Choroid plexus epithelial cell (primary cell): Measurements from ENCODE around the gene CERCAM.
A peak's percentile ranks its signal among the peaks of the same experiment; 100 is the strongest.

Experiments
- DNase-seq: peaks from one replicate; pipeline ENCODE4 v3.0.0-alpha.2; 2010; ENCODE audit warnings: low read depth
- H3K4me3 ChIP-seq: 2 replicates; pipeline ENCODE4 v1.5.1; 2011; ENCODE audit warnings: low read depth, mild to moderate bottlenecking, control low read depth, low read length, moderate library complexity
- CTCF ChIP-seq: conservative IDR thresholded peaks from 2 replicates; pipeline ENCODE4 v1.5.1; 2011; ENCODE audit warnings: low read depth, mild to moderate bottlenecking, control low read depth, inconsistent platforms, low read length, moderate library complexity

Gene CERCAM, protein sequence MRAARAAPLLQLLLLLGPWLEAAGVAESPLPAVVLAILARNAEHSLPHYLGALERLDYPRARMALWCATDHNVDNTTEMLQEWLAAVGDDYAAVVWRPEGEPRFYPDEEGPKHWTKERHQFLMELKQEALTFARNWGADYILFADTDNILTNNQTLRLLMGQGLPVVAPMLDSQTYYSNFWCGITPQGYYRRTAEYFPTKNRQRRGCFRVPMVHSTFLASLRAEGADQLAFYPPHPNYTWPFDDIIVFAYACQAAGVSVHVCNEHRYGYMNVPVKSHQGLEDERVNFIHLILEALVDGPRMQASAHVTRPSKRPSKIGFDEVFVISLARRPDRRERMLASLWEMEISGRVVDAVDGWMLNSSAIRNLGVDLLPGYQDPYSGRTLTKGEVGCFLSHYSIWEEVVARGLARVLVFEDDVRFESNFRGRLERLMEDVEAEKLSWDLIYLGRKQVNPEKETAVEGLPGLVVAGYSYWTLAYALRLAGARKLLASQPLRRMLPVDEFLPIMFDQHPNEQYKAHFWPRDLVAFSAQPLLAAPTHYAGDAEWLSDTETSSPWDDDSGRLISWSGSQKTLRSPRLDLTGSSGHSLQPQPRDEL

GRCh38 chr9:128420651-128421481 lies at the start of gene CERCAM:
Gene CERCAM (plus strand): TSS chr9:128420857. CDS start chr9:128420878, 21 bp downstream.
- peak within 1 kb of the TSS; percentile 74 for H3K4me3 ChIP-seq
- TF ChIP-seq CTCF, result no peak
- DNase-seq, result peak; percentile 31

DNA sequence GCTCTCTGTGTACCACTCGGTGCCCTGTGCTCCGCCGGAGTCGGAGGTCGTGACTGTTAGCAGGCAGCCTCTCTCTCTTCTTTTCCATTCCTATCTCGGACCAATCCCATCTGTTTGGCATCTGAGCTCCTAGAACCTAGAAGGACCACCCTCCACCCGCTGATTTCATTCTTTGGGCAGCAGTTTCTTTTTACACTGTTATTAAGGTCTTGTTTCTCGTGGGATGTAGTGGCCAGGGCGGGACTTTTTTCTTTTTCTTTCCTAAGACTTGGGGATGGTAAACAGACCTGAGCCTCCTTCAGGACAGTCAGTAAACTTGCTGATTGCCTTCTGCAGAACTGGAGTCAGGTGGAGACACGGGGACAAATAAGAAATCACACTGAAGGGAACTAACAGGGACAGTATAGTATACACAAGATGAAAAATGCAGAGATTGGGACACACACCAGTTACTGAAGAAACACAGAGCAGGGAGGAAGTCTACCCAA lies 49.0 kb upstream of the CERCAM start:
- H3K4me3 ChIP-seq, result peak overlapping the region; percentile 99
- no peak for TF ChIP-seq CTCF
- DNase-seq, result peak; percentile 30

DNA sequence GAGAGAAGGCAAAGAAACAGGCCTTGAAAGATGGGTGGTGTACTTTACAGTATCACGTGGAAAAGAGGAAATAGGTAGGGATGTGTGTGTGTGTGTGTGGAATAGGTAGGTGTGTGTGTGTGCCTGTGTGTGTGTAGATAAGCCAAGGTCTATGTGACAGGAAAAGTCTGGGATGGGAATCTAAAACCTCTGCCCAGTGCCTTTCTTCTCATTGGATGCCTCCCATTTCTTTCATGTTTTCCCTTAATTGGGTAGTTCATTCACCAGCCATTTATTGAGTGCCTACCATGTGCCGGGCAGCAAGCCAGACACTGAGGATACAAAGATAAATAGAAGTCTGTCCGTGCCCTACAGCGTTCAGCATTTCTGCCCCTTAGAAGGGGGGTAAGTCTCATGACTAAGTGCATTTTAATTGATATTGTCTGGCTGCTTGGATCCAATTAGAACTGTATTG lies 48.4 kb upstream of the CERCAM start:
- H3K4me3 ChIP-seq, result peak overlapping the region; percentile 99
- no peak for DNase-seq
- TF ChIP-seq CTCF, result no peak

DNA sequence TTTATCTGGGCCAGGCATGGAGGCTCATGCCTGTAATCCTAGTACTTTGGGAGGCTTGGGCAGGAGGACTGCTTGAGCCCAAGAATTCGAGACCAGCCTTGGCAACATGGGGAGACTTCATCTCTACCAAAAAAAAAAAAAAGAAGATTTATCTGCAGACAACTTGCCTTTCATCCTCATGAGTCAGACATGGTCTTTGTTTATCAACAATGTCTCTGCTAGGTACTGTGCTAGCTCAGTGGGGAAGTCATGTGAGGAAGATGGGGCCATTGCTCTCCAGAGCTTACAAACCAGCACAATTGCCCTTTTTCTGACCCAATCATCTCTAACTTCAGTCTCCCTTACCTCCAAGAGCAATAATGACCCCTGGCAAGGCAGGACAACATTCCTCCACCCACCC lies 47.9 kb upstream of the CERCAM start:
- DNase-seq, result peak; percentile 53
- H3K4me3 ChIP-seq, result no peak overlapping the region

DNA sequence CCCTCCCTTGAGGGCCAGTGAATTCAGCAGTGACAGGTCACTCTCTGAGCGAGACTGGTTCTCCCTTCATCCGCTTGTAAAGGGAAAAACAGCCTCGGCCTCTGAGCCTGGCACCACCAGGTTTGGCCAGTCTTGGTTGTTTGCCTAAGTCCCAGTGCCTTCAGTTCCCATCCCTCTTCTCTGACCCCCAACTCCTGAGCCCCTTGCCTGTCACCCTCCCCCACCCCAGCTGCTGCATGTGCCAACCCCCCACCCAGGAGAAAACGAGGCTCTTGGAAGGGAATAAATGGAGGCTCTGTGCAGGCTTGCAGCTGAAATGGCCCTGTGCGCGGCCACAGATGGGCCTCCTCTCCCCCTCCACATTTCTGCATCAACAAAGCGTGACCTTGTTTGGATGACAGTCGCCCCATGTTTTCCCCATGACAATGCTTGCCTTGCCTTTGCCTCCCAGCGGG lies 46.4 kb upstream of the CERCAM start:
- no peak for TF ChIP-seq CTCF
- no peak overlapping the region for H3K4me3 ChIP-seq

More for the DNA sequence above, 47.9 kb upstream of the CERCAM start:
- no peak for TF ChIP-seq CTCF

DNA sequence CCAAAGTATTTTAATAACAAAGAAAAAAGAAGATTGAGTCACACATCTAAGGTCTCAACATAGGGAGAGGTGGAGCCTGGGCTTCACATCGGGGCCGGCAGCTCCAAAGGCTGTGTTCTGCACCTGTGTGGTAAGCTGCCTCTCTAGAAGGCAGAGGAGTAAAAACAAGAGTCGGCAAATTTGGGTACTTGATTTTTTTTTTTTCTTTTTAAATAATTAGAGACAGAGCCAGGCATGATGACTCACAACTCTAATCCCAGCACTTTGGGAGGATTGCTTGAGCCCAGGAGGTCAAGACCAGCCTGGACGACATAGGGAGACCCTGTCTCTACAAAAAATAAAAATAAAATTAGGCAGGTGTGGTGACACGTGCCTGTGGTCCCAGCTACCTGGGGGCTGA lies 44.8 kb upstream of the CERCAM start:
- no peak for DNase-seq
- TF ChIP-seq CTCF, result no peak
- no peak overlapping the region for H3K4me3 ChIP-seq

More for the DNA sequence above, 46.4 kb upstream of the CERCAM start:
- no peak for DNase-seq
